GM19452 (cell line): ENCODE results near the gene PPP2R2C.

Experiments used
- ATAC-seq: cut with Tn5 transposase; IDR thresholded peaks from one replicate; pipeline ENCODE4 v1.9.1; 2021; ENCODE audit not compliant: unreplicated experiment

PPP2R2C gene

GRCh38 chr4:6367371-6367851 lies 105.0 kb downstream of the PPP2R2C start:
- ATAC-seq, result no peak

GRCh38 chr4:6366581-6366980 lies 105.8 kb downstream of the PPP2R2C start:
- no peak for ATAC-seq

GRCh38 chr4:6365545-6366086 lies 106.8 kb downstream of the PPP2R2C start:
- ATAC-seq, result no peak

GRCh38 chr4:6364581-6364980 lies 107.8 kb downstream of the PPP2R2C start:
- no peak for ATAC-seq

GRCh38 chr4:6364146-6364545 lies 108.3 kb downstream of the PPP2R2C start:
- ATAC-seq, result no peak

GRCh38 chr4:6362896-6363295 lies 109.5 kb downstream of the PPP2R2C start:
- ATAC-seq, result no peak

- no peak for ATAC-seq
Observed at GRCh38 chr4:6362243-6362885, 110.0 kb downstream of the PPP2R2C start.

- ATAC-seq, result no peak
Observed at GRCh38 chr4:6361076-6361784, 111.2 kb downstream of the PPP2R2C start.

GRCh38 chr4:6360385-6360784 lies 112.0 kb downstream of the PPP2R2C start:
- no peak for ATAC-seq

GRCh38 chr4:6359536-6360308 lies 112.7 kb downstream of the PPP2R2C start:
- ATAC-seq, result no peak

- no peak for ATAC-seq
Observed at GRCh38 chr4:6357476-6357875, 114.9 kb downstream of the PPP2R2C start.

- no peak for ATAC-seq
Observed at GRCh38 chr4:6356076-6356560, 116.3 kb downstream of the PPP2R2C start.

GRCh38 chr4:6355052-6355451 lies 117.4 kb downstream of the PPP2R2C start:
- no peak for ATAC-seq

GRCh38 chr4:6354626-6355025 lies 117.8 kb downstream of the PPP2R2C start:
- ATAC-seq, result no peak

- ATAC-seq, result no peak
Observed at GRCh38 chr4:6354119-6354518, 118.3 kb downstream of the PPP2R2C start.

GRCh38 chr4:6352031-6352692 lies 120.3 kb downstream of the PPP2R2C start:
- no peak for ATAC-seq

GRCh38 chr4:6351246-6352000 lies 121.0 kb downstream of the PPP2R2C start:
- no peak for ATAC-seq

GRCh38 chr4:6350646-6351045 lies 121.8 kb downstream of the PPP2R2C start:
- no peak for ATAC-seq

- ATAC-seq, result no peak
Observed at GRCh38 chr4:6349896-6350603, 122.4 kb downstream of the PPP2R2C start.
